ENCODE measurements around the gene TTC9B.
"Not testable (repeated sequence)": the region's sequence is repeated elsewhere in the genome, so short reads cannot be mapped to it uniquely, and the experiment has no call there.

The TTC9B gene

GRCh38 chr19:40219721-40220276 lies 1.6 kb upstream of the TTC9B start:
- no peak overlapping the region for H3K4me3 ChIP-seq (replicated peaks; ENCODE audit: low read depth, low read length)
- no peak for DNase-seq (ENCODE audit: extremely low read depth, insufficient read length)

GRCh38 chr19:40219029-40219428 lies 845 bp upstream of the TTC9B start:
- not testable (repeated sequence) for H3K4me3 ChIP-seq (replicated peaks; ENCODE audit: low read depth, low read length); H3K27me3 ChIP-seq (replicated peaks; ENCODE audit: control insufficient read depth, insufficient read depth, low read length); H3K36me3 ChIP-seq (ENCODE audit: control insufficient read depth, insufficient read depth, low read length); DNase-seq (ENCODE audit: extremely low read depth, insufficient read length)

More at GRCh38 chr19:40219721-40220276, 1.6 kb upstream of the TTC9B start:
- no peak for TF ChIP-seq CTCF (IDR thresholded peaks at IDR 0.05; ENCODE audit: insufficient read depth, low read length, poor library complexity, severe bottlenecking)
- Histone ChIP-seq H3K27me3 (replicated peaks; ENCODE audit: control insufficient read depth, insufficient read depth, low read length) (no peaks in the 10 kb centered on the region; the same call in 1 of the 2 replicates), H3K36me3 (ENCODE audit: control insufficient read depth, insufficient read depth, low read length) (no peaks in the 10 kb centered on the region)

GRCh38 chr19:40217027-40217810 lies 965 bp downstream of the TTC9B start:
- DNase-seq (ENCODE audit: extremely low read depth, insufficient read length), result no peak
- Histone ChIP-seq H3K36me3 (ENCODE audit: control insufficient read depth, insufficient read depth, low read length) (peaks cover 2% of the 10 kb centered on the region), H3K27me3 (replicated peaks; ENCODE audit: control insufficient read depth, insufficient read depth, low read length) (no peaks in the 10 kb centered on the region; the same call in 1 of the 2 replicates), H3K4me3 (replicated peaks; ENCODE audit: low read depth, low read length) (no peak overlapping the region)
- peak; percentile 25 for TF ChIP-seq CTCF (IDR thresholded peaks at IDR 0.05; ENCODE audit: insufficient read depth, low read length, poor library complexity, severe bottlenecking)

GRCh38 chr19:40216777-40217026 lies 1.5 kb downstream of the TTC9B start:
- DNase-seq (ENCODE audit: extremely low read depth, insufficient read length), result no peak
- Histone ChIP-seq H3K27me3 (replicated peaks; ENCODE audit: control insufficient read depth, insufficient read depth, low read length) (no peaks in the 10 kb centered on the region; the same call in 1 of the 2 replicates), H3K36me3 (ENCODE audit: control insufficient read depth, insufficient read depth, low read length) (peaks cover 2% of the 10 kb centered on the region), H3K4me3 (replicated peaks; ENCODE audit: low read depth, low read length) (no peak overlapping the region)
- no peak for TF ChIP-seq CTCF (IDR thresholded peaks at IDR 0.05; ENCODE audit: insufficient read depth, low read length, poor library complexity, severe bottlenecking)

GRCh38 chr19:40216013-40216776 lies 2.0 kb downstream of the TTC9B start:
- no peaks in the 10 kb centered on the region; the same call in 1 of the 2 replicates for H3K27me3 ChIP-seq (replicated peaks; ENCODE audit: control insufficient read depth, insufficient read depth, low read length)
- no peak overlapping the region for H3K4me3 ChIP-seq (replicated peaks; ENCODE audit: low read depth, low read length)
- no peak for TF ChIP-seq CTCF (IDR thresholded peaks at IDR 0.05; ENCODE audit: insufficient read depth, low read length, poor library complexity, severe bottlenecking)
- peaks cover 2% of the 10 kb centered on the region for H3K36me3 ChIP-seq (ENCODE audit: control insufficient read depth, insufficient read depth, low read length)
- no peak for DNase-seq (ENCODE audit: extremely low read depth, insufficient read length)

- Histone ChIP-seq H3K4me3 (replicated peaks; ENCODE audit: low read depth, low read length) (no peak overlapping the region), H3K27me3 (replicated peaks; ENCODE audit: control insufficient read depth, insufficient read depth, low read length) (no peaks in the 10 kb centered on the region; the same call in 1 of the 2 replicates), H3K36me3 (ENCODE audit: control insufficient read depth, insufficient read depth, low read length) (peaks cover 2% of the 10 kb centered on the region)
- DNase-seq (ENCODE audit: extremely low read depth, insufficient read length), result no peak
- TF ChIP-seq CTCF (IDR thresholded peaks at IDR 0.05; ENCODE audit: insufficient read depth, low read length, poor library complexity, severe bottlenecking), result no peak
Measured at GRCh38 chr19:40214936-40215335, 3.2 kb downstream of the TTC9B start.

Measured in GM06990 (cell line).